HFF-Myc (cell line): ENCODE data around the gene SLC24A2.

ENCODE experiments used
- DNase-seq: peaks from one replicate; pipeline ENCODE4 v3.0.0-alpha.2; 2011; ENCODE audit warnings: low read depth; ENCODE audit errors: extremely low read depth
- H3K4me3 ChIP-seq: replicated peaks from 2 replicates; pipeline ENCODE4 v1.5.1; 2011; ENCODE audit warnings: low read depth, mild to moderate bottlenecking, control low read depth, low read length
- TF ChIP-seq, protein P1 (sequence below): IDR thresholded peaks from 2 replicates; pipeline ENCODE4 v1.5.1; 2012; ENCODE audit warnings: mild to moderate bottlenecking, low read depth, low read length, control low read depth; ENCODE audit errors: missing control alignments

SLC24A2 gene

DNA sequence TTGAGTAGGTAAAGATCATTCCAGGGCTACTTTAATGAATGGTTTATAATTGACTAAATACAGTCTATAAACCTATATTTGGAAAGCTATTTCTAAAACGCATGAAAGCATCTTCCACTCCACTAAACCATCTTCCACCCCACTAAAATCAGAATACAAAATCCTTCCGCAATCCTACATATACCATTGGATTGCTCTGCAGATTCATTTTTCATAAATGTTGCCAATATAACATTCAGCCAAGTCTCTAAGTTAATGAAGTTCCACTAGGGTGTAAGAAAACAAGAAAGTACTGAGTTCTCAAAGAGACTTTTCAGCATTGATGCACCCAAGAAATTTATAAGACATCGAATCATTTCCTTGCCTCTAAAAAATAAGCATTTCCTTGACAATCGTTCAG is 4.7 kb downstream of the SLC24A2 start:
- no peak overlapping the region for H3K4me3 ChIP-seq
- no peak for DNase-seq
- TF ChIP-seq, protein P1, sequence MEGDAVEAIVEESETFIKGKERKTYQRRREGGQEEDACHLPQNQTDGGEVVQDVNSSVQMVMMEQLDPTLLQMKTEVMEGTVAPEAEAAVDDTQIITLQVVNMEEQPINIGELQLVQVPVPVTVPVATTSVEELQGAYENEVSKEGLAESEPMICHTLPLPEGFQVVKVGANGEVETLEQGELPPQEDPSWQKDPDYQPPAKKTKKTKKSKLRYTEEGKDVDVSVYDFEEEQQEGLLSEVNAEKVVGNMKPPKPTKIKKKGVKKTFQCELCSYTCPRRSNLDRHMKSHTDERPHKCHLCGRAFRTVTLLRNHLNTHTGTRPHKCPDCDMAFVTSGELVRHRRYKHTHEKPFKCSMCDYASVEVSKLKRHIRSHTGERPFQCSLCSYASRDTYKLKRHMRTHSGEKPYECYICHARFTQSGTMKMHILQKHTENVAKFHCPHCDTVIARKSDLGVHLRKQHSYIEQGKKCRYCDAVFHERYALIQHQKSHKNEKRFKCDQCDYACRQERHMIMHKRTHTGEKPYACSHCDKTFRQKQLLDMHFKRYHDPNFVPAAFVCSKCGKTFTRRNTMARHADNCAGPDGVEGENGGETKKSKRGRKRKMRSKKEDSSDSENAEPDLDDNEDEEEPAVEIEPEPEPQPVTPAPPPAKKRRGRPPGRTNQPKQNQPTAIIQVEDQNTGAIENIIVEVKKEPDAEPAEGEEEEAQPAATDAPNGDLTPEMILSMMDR: no peak

DNA sequence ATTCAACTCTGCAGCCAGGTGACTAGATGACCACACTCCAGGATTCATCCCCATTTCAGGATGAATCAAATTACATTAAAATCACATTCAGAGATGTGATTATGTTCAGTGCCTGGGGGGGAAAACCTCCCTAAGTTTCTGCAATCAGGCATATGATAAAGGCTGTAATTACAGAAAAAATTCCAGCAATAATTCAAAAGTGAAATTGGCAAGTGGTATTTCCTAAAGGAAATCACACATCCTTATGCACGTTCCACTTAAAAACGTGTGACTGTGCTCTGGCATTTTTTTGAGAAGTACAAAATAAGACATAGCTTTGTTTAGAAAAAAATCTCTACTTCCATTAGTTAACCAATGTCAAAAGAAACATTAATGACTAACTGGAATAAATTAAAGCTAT is 5.3 kb downstream of the SLC24A2 start:
- TF ChIP-seq, protein P1: no peak
- DNase-seq: no peak
- H3K4me3 ChIP-seq: no peak overlapping the region

DNA sequence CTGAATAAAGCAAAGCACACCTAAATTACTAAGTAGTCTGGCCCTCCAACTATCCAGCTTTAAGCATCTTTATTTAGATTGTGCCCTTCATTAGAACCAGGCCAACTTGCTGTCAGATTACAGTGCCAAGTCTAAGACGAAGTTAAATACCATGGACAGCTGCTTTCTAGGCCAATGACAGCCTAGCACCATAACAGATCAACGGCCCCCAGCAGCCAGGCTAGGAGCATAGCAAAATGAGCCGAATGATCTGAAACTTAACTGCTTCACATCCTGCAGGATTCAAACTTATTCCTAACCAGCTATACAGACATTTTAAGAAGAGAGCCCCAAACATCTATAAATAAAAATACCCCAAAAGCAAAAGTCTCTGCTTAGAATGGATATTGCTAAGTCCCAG is 6.8 kb downstream of the SLC24A2 start:
- no peak for DNase-seq
- TF ChIP-seq, protein P1: no peak
- H3K4me3 ChIP-seq: no peak overlapping the region

DNA sequence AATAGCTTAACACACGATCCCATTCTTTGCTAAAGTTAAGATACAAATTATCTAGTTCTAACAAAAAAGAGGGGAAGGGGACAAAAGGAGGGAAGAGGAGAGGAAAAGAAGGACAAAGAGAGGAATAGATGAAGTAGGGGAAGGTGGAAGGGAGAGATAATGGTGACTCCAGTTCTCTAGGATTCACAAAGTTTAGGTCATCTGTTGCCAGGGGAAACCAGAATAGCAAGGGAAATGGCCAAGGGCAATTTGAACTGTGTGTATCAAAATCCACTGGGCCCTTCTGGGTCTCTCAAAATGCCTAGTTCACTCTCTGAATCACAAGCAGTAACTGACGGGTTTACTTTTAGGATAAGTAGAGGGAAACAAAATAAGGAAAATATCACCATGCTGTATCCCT is 7.6 kb downstream of the SLC24A2 start:
- no peak for DNase-seq
- H3K4me3 ChIP-seq: no peak overlapping the region
- TF ChIP-seq, protein P1: no peak

DNA sequence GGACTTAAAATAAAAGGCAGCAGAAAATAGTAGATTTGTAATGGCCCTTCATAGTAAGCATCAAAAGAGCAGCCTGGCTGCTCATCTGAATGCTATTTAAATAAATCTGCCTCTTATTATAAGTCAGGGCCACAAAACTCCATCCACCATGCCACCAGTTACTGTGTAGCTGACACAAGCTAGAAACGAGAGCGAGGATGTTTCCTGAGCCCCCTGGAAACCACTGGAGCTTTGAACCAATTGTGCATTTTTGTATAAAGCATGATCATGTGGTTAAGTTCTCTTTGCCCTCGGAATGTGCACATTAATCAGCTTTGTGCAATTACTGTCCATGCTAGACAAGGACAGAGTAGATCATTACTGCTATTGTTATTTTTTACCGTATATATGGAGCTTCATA is 17.4 kb downstream of the SLC24A2 start:
- DNase-seq: no peak
- TF ChIP-seq, protein P1: no peak

DNA sequence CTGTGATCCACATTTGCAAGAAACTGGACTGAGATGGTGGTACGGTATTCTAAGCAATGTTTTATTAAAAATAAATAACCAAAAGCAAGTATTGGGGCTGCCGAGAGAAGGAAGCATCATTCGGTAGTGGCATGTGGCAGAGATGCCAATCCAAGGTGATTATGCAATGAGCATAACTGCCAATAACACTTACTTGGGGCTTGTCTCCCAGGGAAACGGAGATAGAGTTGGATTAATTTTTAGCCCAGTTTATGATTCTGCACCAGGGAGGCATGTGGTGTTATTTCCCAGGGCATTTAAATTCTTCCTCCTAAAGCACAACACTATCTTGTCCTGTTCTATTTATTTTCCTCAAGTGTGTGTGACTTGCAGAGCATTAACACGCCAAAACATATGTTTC is 17.9 kb downstream of the SLC24A2 start:
- TF ChIP-seq, protein P1: no peak
- H3K4me3 ChIP-seq: no peak overlapping the region
- no peak for DNase-seq

More for the DNA sequence above, 17.4 kb downstream of the SLC24A2 start:
- H3K4me3 ChIP-seq: no peak overlapping the region

DNA sequence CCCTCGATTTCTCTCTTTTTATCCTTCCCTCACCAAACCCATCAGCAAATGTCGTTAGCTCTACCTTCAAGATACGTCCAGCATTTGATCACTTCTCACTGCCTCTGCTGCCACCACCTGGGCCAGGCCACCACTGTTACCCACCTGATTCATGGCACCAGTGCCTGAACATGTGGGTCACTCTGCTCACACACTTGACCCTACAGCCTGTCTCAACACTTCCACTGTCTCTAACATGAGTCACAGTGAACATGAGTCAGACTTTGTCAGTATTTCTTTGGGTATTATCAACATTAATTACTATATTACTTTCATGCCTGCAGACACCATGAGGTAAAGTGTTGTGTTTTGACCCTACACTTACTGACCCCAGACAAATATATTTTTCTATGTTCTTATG is 19.6 kb downstream of the SLC24A2 start:
- H3K4me3 ChIP-seq: no peak overlapping the region
- DNase-seq: no peak
- TF ChIP-seq, protein P1: no peak
